ENCODE measurements around the gene TBC1D7. TPM values are rescaled to one million over a fixed set of nuclear protein-coding genes. Genes with fewer than 3 reads are reported as not detected.

The TBC1D7 gene
- polyA plus RNA-seq, 1 of the 3 experiments (the other 2 are of a cell fraction) = 25.2 TPM

DNA sequence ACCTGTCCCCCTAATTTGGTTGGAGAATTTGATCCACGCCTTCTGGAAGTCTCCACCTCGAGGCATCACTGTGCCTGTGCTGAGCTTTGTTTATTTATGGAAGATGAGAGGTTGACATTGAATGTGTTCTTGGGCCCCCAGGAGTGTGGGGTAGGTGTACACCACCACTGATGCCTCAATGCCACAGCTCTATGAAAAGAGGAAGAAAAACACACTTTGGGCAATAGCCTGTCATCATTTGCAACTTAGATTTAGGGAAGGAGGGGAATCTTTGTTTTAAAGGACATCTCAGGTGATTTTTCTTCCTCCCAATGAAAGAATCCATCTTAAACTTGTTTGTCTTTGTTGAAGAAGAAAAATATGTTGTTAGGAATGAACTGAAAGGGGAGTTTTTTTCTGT lies 42.6 kb downstream of the TBC1D7 start:
- DNase-seq = no peak
- H3K9ac ChIP-seq = no peak overlapping the region
- POLR2A ChIA-PET = no interaction called here
- H3K4me1 ChIP-seq (ENCODE audit: control insufficient read depth in 1 of 2, insufficient read depth in 2 of 2, low read depth in 1 of 2, low read length in 1 of 2) = no peaks in the 10 kb centered on the region
- CTCF ChIA-PET = no interaction called here
- H3K4me3 ChIP-seq (ENCODE audit: low read depth in 2 of 2, low read length in 1 of 2) = no peak overlapping the region
- no peaks in the 10 kb centered on the region for H4K20me1 ChIP-seq (ENCODE audit: insufficient read depth)
- H3K4me2 ChIP-seq = no peak overlapping the region
- TF ChIP-seq CHD2 (IDR thresholded peaks at IDR 0.05; ENCODE audit: low read length, partially characterized antibody) (no peak), RAD21 (IDR thresholded peaks at IDR 0.05; ENCODE audit: low read length) (no peak), ELF1 (IDR thresholded peaks at IDR 0.05) (no peak), SIN3A (IDR thresholded peaks at IDR 0.05; ENCODE audit: borderline replicate concordance, low read depth, low read length) (no peak), RFX5 (IDR thresholded peaks at IDR 0.05; ENCODE audit: low read length) (no peak), SMC3 (IDR thresholded peaks at IDR 0.05; ENCODE audit: low read depth, low read length) (no peak), NRF1 (IDR thresholded peaks at IDR 0.05; ENCODE audit: low read depth, low read length) (no peak), EP300 (IDR thresholded peaks at IDR 0.05; ENCODE audit: borderline replicate concordance in 1 of 2, low read depth in 1 of 2, low read length in 1 of 2) (no peak), RCOR1 (IDR thresholded peaks at IDR 0.05; ENCODE audit: low read length) (no peak), YY1 (IDR thresholded peaks at IDR 0.05; ENCODE audit: low read depth) (no peak), FOXM1 (IDR thresholded peaks at IDR 0.05; ENCODE audit: low read depth) (no peak), JUND (IDR thresholded peaks at IDR 0.05) (no peak), FOXJ3 (CRISPR knock-in tag; IDR thresholded peaks at IDR 0.05) (no peak), NFIC (IDR thresholded peaks at IDR 0.05; ENCODE audit: borderline replicate concordance) (no peak), TAF1 (IDR thresholded peaks at IDR 0.05; ENCODE audit: borderline replicate concordance, low read depth, low read length) (no peak)
- TF ChIP-seq, protein P1, sequence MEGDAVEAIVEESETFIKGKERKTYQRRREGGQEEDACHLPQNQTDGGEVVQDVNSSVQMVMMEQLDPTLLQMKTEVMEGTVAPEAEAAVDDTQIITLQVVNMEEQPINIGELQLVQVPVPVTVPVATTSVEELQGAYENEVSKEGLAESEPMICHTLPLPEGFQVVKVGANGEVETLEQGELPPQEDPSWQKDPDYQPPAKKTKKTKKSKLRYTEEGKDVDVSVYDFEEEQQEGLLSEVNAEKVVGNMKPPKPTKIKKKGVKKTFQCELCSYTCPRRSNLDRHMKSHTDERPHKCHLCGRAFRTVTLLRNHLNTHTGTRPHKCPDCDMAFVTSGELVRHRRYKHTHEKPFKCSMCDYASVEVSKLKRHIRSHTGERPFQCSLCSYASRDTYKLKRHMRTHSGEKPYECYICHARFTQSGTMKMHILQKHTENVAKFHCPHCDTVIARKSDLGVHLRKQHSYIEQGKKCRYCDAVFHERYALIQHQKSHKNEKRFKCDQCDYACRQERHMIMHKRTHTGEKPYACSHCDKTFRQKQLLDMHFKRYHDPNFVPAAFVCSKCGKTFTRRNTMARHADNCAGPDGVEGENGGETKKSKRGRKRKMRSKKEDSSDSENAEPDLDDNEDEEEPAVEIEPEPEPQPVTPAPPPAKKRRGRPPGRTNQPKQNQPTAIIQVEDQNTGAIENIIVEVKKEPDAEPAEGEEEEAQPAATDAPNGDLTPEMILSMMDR (IDR thresholded peaks at IDR 0.05) = no peak
- TF ChIP-seq, protein P2, sequence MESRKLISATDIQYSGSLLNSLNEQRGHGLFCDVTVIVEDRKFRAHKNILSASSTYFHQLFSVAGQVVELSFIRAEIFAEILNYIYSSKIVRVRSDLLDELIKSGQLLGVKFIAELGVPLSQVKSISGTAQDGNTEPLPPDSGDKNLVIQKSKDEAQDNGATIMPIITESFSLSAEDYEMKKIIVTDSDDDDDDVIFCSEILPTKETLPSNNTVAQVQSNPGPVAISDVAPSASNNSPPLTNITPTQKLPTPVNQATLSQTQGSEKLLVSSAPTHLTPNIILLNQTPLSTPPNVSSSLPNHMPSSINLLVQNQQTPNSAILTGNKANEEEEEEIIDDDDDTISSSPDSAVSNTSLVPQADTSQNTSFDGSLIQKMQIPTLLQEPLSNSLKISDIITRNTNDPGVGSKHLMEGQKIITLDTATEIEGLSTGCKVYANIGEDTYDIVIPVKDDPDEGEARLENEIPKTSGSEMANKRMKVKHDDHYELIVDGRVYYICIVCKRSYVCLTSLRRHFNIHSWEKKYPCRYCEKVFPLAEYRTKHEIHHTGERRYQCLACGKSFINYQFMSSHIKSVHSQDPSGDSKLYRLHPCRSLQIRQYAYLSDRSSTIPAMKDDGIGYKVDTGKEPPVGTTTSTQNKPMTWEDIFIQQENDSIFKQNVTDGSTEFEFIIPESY (IDR thresholded peaks at IDR 0.05; ENCODE audit: borderline replicate concordance, low read depth) = no peak
- TF ChIP-seq, protein P3, sequence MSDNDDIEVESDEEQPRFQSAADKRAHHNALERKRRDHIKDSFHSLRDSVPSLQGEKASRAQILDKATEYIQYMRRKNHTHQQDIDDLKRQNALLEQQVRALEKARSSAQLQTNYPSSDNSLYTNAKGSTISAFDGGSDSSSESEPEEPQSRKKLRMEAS (IDR thresholded peaks at IDR 0.05; ENCODE audit: low read depth) = no peak
- TF ChIP-seq, protein P4, sequence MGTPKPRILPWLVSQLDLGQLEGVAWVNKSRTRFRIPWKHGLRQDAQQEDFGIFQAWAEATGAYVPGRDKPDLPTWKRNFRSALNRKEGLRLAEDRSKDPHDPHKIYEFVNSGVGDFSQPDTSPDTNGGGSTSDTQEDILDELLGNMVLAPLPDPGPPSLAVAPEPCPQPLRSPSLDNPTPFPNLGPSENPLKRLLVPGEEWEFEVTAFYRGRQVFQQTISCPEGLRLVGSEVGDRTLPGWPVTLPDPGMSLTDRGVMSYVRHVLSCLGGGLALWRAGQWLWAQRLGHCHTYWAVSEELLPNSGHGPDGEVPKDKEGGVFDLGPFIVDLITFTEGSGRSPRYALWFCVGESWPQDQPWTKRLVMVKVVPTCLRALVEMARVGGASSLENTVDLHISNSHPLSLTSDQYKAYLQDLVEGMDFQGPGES (IDR thresholded peaks at IDR 0.05; ENCODE audit: low read depth, low read length) = no peak
- H3F3A ChIP-seq (replicated peaks; ENCODE audit: insufficient read depth) = no peaks in the 10 kb centered on the region
- no peaks in the 10 kb centered on the region for H3K9me3 ChIP-seq
- H3K36me3 ChIP-seq (replicated peaks in 1 of 2; ENCODE audit: control insufficient read depth in 1 of 2, insufficient read depth in 2 of 2, low read length in 1 of 2) = peaks cover 0 to 5% of the 10 kb centered on the region in 2 experiments
- H3K27ac ChIP-seq (ENCODE audit: low read depth in 2 of 2, low read length in 1 of 2) = no peak overlapping the region
- 76% methylated on average over 2 of the region's 2 CpGs for WGBS (ENCODE audit: low lambda C conversion rate)
- no peaks in the 10 kb centered on the region for H3K79me2 ChIP-seq (ENCODE audit: insufficient read depth)
- no peak overlapping the region for H2AFZ ChIP-seq (ENCODE audit: low read depth)
- no peaks in the 10 kb centered on the region for H3K27me3 ChIP-seq (ENCODE audit: insufficient read depth)
- H3K9me2 ChIP-seq = no peaks in the 10 kb centered on the region

Measured in SK-N-SH (cell line).